Loucy (cell line): Measurements from ENCODE around the gene CSN2.

Experiments used
- CTCF ChIP-seq: fragments of 200-600 bp; sonication (generic); conservative IDR thresholded peaks from 2 replicates; pipeline ENCODE4 v1.5.1; 2014; ENCODE audit warnings: mild to moderate bottlenecking, antibody characterized with exemption, low read length
- EZH2phosphoT487 ChIP-seq: fragments of 200-600 bp; IDR thresholded peaks from 2 replicates; pipeline ENCODE4 v1.6.1; 2018; ENCODE audit warnings: antibody characterized with exemption, mild to moderate bottlenecking, moderate library complexity, borderline replicate concordance

GRCh38 chr4:69930768-69931167 lies 34.8 kb downstream of the CSN2 start, which contains the start of gene CSN1S1:
- TF ChIP-seq EZH2phosphoT487, result no peak
- no peak for TF ChIP-seq CTCF
